HG02571 (cell line): ENCODE results near the gene GALNT6.
A peak's percentile ranks its signal among the peaks of the same experiment; 100 is the strongest.
"Not testable (repeated sequence)": the region's sequence is repeated elsewhere in the genome, so short reads cannot be mapped to it uniquely, and the experiment has no call there.

Experiments
- ATAC-seq: cut with Tn5 transposase; IDR thresholded peaks from one replicate; pipeline ENCODE4 v1.9.1; 2021; ENCODE audit warnings: mild to moderate bottlenecking, moderate library complexity; ENCODE audit not compliant: unreplicated experiment

Gene GALNT6

DNA sequence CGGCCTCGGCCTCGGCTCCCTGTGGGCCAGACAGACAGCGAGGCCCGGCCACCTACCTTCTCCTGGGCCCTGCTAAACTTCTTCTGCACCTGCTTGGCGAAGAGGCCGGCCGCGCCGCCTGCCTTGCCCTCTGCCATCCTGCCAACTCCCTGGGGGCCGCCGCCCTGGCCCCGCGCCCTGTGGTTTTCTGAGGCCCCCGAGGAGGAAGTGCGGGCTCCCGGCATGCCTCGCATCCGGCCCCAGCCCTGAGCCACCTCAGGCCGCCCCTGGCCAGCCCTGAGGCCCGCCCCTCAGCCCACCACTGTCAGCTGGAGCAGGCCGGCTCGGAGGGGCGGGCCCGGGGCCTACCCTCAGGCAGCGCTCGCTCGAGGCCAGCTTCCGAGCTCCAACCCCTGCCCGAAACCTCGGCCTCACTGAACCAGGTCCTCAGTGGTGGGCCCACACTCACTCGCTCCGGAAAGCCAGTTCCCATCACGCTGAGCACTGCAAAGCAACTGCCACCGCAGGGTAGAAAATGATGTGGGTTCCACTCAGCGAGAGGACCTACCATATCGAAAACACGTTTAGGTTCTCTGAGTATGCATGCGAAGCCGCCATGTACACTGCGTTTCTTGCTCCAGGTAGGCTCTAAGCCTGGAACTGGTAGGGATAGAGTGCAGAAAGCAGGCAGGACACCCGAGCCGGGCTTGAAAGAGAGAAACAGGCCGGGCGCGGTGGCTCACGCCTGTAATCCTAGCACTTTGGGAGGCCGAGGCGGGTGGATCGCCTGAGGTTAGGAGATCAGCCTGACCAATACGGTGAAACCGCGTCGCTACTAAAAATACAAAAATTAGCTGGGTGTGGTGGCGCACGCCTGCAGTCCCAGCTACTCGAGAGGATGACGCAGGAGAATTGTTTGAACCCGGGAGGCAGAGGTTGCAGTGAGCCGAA is 67.0 kb downstream of the GALNT6 start, which contains the start of gene BIN2:
Gene BIN2 (minus strand): TSS at position 209 of the 930 bp plus-strand sequence. CDS start 72 bp downstream, at position 137.
- peak; percentile 56 for ATAC-seq

DNA sequence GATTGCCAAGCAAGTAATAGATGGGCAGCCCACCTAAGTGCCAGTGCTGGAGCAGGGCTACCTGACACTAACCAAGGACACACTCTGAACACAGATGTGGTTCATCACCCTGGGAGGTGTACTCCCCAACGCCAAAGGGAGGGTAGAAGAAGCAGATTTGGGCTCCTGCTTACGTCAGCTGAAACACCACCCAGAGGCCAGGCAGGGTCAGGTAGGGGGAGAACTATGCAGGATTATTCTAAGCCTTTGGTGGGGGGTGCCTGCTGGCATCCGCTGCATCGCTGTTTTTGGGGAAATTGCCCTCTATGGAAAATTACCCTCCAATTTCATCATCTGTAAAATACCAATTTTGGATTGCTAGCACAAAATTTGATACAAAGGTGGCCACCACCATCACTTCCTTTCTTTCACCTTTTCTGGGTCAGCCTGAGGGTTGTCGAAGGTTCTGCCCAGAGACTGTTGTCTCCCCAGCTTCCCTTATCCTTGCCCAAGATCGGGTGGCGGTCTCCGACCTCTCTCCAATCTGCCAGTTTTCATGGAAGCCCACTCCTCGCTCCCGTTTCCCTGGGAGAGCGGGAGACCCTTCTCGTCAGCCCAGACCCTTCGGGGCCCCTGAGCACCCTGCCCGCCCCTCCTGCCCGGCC is 67.8 kb downstream of the GALNT6 start:
- no peak for ATAC-seq

DNA sequence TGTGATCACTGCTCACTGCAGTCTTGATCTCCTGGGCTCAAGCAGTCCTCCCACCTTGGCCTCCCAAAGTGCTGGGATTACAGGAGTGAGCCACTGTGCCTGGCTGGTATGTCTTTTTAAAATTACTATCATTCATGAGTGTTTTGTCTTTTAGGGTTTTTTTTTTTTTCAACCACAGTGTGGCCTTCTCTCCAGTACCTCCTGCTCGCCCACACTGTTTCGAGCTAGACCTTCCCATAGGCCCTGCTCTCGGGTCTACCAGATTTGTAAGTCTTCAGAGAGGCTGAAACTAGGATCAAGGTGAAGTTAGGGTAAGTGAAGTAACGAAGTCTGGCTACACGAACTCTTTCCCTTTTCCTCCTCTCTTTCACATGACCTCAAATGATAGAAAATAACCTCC is 68.8 kb downstream of the GALNT6 start:
- no peak for ATAC-seq

DNA sequence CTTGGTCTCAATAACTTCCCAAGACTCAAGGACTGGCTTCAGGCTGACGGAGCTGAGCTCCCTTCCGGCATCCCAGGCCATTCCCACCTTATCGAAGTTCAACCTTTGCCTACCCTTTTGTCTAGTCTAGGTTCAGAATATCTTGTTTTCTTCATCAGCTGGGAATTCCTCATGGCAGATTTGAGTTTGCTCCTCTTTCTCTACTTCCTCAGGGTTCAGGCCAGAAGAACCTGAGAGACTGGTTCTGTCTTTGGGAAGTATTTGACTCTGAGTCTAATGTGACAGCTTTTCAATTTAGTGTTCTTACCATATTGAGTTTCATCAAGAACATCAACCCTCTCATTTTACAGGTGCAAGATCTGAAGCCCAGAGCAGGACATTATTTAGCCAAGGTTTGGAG is 69.3 kb downstream of the GALNT6 start:
- ATAC-seq = no peak

DNA sequence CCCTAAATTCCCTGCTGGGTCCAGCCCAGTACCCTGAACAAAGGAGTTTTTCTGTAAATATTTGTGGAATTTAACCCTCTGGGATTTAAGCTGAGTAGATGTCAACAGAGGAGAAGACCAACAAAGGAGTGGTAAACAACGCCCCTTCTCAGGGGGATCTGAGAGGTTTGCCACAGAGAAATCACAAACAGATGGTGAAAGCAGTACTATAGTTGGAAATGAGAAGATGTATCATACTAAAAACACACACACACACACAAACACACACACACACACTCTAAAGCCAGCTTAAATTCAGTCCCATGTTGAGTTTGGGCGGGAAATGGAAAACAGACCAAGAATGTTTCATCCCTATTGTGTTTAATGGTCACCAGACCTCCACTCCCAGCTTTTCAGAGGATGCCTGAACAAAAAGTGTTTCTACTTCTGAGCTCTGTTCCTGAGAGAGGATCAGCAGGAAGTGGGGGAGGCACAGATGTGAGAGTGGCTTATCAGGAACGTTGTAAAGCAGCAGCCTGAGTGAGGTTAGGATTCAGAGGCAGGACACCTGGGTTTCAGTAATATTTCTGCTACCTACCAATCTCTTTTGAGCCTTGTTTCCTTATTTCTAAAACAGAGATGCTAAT is 70.4 kb downstream of the GALNT6 start:
- no peak for ATAC-seq

DNA sequence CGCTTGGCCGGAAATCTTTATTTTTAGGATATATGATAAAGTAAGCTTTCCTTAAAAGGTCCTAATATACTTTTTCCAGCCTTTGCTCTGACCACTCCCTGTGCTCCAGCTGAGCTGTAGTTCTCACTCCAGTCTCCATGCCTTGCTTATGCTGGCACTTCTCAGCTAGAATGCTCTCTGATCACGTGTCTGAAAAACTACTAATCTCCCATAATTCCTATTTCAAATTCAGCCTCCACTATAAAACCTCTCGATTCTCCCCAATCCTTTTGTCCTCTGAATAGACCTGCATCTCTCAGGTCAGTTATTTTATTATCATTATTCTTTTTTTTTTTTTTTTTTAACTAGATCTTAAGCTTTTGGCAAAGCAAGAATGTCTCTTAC is 70.9 kb downstream of the GALNT6 start:
- no peak for ATAC-seq

DNA sequence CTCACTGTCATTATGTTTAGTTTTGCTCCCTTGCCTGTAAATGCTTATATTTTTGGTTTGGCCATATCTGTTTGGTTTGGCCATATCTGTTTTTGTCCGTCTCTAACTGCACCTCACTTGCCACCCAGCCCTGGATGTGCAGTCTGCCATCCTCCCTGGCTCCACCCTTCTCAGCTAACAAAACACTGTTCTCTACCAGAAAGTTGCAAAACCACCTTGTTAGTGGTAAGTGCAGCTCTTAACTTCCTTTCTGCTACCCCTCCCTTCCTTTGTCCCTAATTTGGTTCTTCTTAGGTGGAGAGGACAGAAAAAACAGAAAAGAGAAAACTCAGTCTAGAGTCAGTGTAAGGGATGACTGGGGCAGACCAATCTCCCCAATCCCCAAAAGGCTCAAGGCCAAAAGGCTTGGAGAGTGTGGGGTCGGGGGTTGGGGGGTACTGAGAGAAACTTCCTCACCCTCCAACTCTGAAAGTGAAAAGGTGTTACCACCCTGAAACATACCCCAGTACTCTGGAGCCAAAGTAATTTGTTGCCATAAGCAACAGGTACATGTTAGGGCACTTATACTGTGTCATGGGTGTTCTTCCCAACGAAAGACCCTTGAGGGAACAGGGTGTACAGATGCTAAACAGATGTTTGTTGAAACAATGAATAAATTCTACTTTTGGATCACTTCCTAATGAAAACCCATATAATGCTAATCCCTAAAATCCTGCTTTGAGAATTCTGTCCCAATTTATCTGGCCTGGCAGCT is 72.2 kb downstream of the GALNT6 start:
- ATAC-seq = no peak

DNA sequence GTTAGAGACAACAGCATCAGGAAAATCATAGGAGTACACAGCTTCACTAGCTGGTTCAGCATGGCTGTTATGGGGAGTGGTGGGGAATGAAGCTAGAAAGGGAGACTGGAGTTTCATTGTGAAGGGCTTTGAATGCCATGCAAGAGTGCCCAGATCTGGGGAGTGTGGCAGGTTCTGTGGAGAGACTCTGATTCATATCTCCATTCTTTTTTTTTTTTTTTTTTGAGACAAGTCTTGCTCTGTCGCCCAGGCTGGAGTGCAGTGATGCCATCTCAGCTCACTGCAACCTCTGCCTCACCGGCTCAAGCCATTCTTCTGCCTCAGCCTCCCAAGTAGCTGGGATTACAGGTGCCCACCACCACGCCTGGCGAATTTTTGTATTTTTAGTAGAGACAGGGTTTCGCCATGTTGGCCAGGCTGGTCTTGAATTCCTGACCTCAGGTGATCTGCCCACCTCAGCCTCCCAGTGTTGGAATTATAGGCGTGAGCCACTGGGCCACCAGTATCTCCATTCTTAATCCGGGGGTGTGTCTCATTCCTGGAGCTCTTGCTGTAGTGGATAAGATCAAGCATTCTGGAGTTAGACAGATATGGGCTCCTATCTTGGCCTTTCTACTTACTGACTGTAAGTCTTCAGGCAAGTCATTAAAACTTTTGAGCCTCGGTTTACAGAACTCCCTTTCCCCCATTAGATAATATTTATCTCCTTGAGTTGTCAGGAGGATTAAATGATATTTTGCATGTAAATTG is 73.0 kb downstream of the GALNT6 start:
- not testable (repeated sequence) for ATAC-seq

DNA sequence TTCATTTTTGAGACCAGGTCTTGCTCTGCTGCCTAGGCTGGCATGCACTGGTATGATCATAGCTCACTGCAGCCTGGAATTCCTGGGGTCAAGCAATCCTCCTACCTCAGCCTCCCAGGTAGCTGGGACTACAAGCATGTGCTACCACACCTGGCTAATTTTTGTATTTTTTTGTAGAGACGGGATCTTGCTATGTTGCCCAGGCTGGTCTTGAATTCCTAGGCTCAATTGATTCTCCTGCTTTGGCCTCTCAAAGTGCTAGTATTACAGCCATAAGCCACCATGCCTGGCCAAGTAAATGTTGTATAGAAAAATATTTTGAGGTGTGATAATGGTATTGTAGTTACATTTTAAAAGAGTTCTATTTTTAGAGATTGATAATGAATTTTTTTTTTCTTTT is 79.8 kb downstream of the GALNT6 start:
- no peak for ATAC-seq

DNA sequence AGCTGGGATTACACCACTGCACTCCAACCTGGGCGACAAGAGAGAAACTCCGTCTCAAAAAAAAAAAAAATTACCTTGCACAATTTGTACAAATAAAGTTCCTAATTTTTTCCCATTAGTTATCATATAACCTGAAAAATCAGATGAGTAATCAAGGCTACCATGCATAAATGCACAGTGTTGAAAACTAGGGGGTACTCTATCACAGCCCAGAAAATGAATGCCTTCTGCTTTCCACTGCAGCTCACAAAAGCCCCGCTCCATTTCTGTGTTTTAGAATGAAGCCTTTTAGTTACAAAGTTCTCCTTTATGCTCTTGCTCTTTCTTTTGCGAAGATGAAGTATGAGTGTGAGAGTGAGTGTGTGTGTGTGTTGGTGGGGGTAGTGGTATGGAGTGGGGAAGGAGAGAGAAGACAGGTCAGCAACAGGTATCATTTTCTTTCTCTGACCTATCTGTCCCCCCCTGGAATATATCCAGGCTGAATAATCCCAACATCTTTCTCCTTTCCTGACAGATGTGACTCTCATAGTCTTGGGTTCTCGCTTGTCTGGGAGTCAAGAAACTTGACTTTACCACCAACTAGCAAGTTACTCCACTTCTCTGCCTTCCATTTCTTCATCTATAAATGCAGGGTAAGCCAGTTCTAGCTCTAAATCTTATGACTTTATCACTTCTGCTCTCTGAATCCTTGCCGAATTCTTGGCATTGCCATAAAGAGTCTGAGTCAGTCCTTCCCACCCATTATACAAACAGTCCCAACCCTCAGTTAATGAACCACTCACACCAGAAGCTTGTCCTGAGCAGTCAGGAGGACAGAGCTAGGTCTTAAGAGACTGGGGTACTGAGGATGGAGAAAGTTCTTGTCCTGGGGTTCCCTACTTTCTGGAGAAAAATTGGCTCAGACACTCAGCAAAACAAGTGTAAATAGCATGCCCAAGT is 83.3 kb downstream of the GALNT6 start:
- no peak for ATAC-seq

DNA sequence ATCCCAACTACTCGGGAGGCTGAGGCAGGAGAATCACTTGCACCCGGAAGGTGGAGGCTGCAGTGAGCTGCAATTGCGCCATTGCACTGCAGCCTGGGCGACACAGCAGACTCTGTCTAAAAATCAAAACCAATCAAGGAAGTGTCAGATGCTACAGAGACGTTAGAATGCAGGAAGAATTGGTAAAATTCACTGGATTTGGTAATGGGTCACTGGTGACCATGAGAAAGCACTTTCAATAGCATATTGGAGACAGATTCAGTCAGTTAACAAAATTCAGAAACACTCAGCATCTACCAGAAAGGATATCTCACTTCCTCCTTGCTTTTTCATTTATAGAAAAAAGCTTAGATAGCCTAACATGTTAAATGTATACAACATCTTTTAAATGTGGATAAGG is 84.7 kb downstream of the GALNT6 start:
- no peak for ATAC-seq
